NCI-H2227 treated with DMSO at 0.1 percent for 48 hours (cell line): Measurements from ENCODE around the gene RPRD1A.
"Not testable (repeated sequence)": the region's sequence is repeated elsewhere in the genome, so short reads cannot be mapped to it uniquely, and the experiment has no call there.

Source experiments
- DNase-seq: peaks from one replicate; lab custom pipeline; 2025; lab: John Stamatoyannopoulos, UW

The RPRD1A gene

GRCh38 chr18:36031903-36032302, 35.5 kb downstream of the RPRD1A start:
- no peak for DNase-seq

GRCh38 chr18:36031407-36031806, 36.0 kb downstream of the RPRD1A start:
- no peak for DNase-seq

- DNase-seq: no peak
Observed at GRCh38 chr18:36028859-36029258, 38.5 kb downstream of the RPRD1A start.

- no peak for DNase-seq
Observed at GRCh38 chr18:36025025-36025424, 42.3 kb downstream of the RPRD1A start.

- not testable (repeated sequence) for DNase-seq
Observed at GRCh38 chr18:36024241-36024640, 43.1 kb downstream of the RPRD1A start.

- no peak for DNase-seq
Observed at GRCh38 chr18:36023336-36023735, 44.0 kb downstream of the RPRD1A start.

GRCh38 chr18:36020174-36020711, 47.1 kb downstream of the RPRD1A start:
- no peak for DNase-seq

GRCh38 chr18:36017232-36017631, 50.1 kb downstream of the RPRD1A start:
- no peak for DNase-seq

- DNase-seq: no peak
Observed at GRCh38 chr18:36015629-36016028, 51.7 kb downstream of the RPRD1A start.

GRCh38 chr18:36012891-36013290, 54.5 kb downstream of the RPRD1A start:
- no peak for DNase-seq

GRCh38 chr18:36009214-36009613, 58.1 kb downstream of the RPRD1A start:
- DNase-seq: no peak

GRCh38 chr18:36006997-36007396, 60.4 kb downstream of the RPRD1A start:
- DNase-seq: no peak

GRCh38 chr18:35999925-36000324, 67.4 kb downstream of the RPRD1A start:
- no peak for DNase-seq

- DNase-seq: no peak
Observed at GRCh38 chr18:35998967-35999366, 68.4 kb downstream of the RPRD1A start.

GRCh38 chr18:35993013-35993412, 74.3 kb downstream of the RPRD1A start:
- DNase-seq: no peak

- DNase-seq: no peak
Observed at GRCh38 chr18:35991696-35992095, 75.7 kb downstream of the RPRD1A start.

GRCh38 chr18:35983818-35984217, 83.5 kb downstream of the RPRD1A start:
- no peak for DNase-seq

- no peak for DNase-seq
Observed at GRCh38 chr18:35983147-35983546, 84.2 kb downstream of the RPRD1A start.

GRCh38 chr18:35982409-35983114, 84.8 kb downstream of the RPRD1A start:
- no peak for DNase-seq

- DNase-seq: no peak
Observed at GRCh38 chr18:35979112-35979511, 88.2 kb downstream of the RPRD1A start.

GRCh38 chr18:35974181-35974580, 93.2 kb downstream of the RPRD1A start:
- no peak for DNase-seq

GRCh38 chr18:35973650-35974049, 93.7 kb downstream of the RPRD1A start:
- DNase-seq: no peak

- peak; percentile 93 for DNase-seq
Observed at GRCh38 chr18:35972197-35973000, 95.0 kb downstream of the RPRD1A start, which contains the start of gene RMP24. RMP24 (plus strand) TSS chr18:35972679.
